WTC11 (cell line): ENCODE data around the gene FAH. TPM values are rescaled to one million over a fixed set of nuclear protein-coding genes. Genes with fewer than 3 reads are reported as not detected.

ENCODE experiments used
- ATAC-seq: fragments of 200-7000 bp; cut with Tn5 transposase; 2 replicates; pipeline ENCODE4 v1.10.0; 2021; ENCODE audit warnings: mild to moderate bottlenecking, moderate library complexity
- CTCF ChIA-PET: fragments of 300-600 bp; sonication (Branson Sonifier 250); formaldehyde crosslinking; loops from one replicate; lab custom pipeline; 2021; ENCODE audit warnings: antibody characterized with exemption; lab: Charles Lee
- POLR2A ChIA-PET: fragments of 350-600 bp; sonication (Branson Sonifier 250); formaldehyde crosslinking; loops from one replicate; lab custom pipeline; 2021; ENCODE audit warnings: antibody characterized with exemption; lab: Charles Lee
- DNase-seq: peaks from one replicate; pipeline ENCODE4 v3.0.0; 2021; ENCODE audit warnings: low spot score
- H3K27ac Mint-ChIP-seq: 2 replicates; pipeline ENCODE4 v1.8.0; 2021; ENCODE audit warnings: mixed read lengths
- H3K27me3 Mint-ChIP-seq: 2 replicates; pipeline ENCODE4 v1.8.0; 2021; ENCODE audit warnings: low read depth, mild to moderate bottlenecking, moderate library complexity, mixed read lengths
- H3K36me3 Mint-ChIP-seq: 2 replicates; pipeline ENCODE4 v1.8.0; 2021; ENCODE audit warnings: mixed read lengths
- H3K4me1 Mint-ChIP-seq: 2 replicates; pipeline ENCODE4 v1.8.0; 2022; ENCODE audit warnings: mixed read lengths
- H3K4me3 Mint-ChIP-seq: 2 replicates; pipeline ENCODE4 v1.8.0; 2021; ENCODE audit warnings: mild to moderate bottlenecking, moderate library complexity, mixed read lengths
- H3K9me3 Mint-ChIP-seq: 2 replicates; pipeline ENCODE4 v1.8.0; 2021; ENCODE audit warnings: mixed read lengths
- ARID4B ChIP-seq: sonication (generic); formaldehyde crosslinking; IDR thresholded peaks from 2 replicates; pipeline ENCODE4 v1.8.0; 2023; ENCODE audit warnings: missing genetic modification reagents, mild to moderate bottlenecking, borderline replicate concordance
- ATF2 ChIP-seq: sonication (generic); formaldehyde crosslinking; IDR thresholded peaks from 2 replicates; pipeline ENCODE4 v1.8.1; 2022; ENCODE audit warnings: low read depth, missing genetic modification reagents, borderline replicate concordance
- ATF3 ChIP-seq: sonication (generic); formaldehyde crosslinking; conservative IDR thresholded peaks from 2 replicates; pipeline ENCODE4 v1.8.1; 2022; ENCODE audit warnings: mild to moderate bottlenecking, missing genetic modification reagents
- CDX4 ChIP-seq: fragments of 250-450 bp; sonication (Bioruptor Pico); IDR thresholded peaks from 2 replicates; pipeline ENCODE4 v1.9.0; 2021; ENCODE audit warnings: moderate library complexity, mild to moderate bottlenecking, inconsistent platforms, borderline replicate concordance
- CREB1 ChIP-seq: sonication (generic); formaldehyde crosslinking; IDR thresholded peaks from 2 replicates; pipeline ENCODE4 v1.8.0; 2023; ENCODE audit warnings: mild to moderate bottlenecking, missing genetic modification reagents
- CREM ChIP-seq: sonication (generic); formaldehyde crosslinking; IDR thresholded peaks from 2 replicates; pipeline ENCODE4 v1.8.1; 2022; ENCODE audit warnings: mild to moderate bottlenecking, missing genetic modification reagents, moderate library complexity
- E2F4 ChIP-seq: sonication (generic); formaldehyde crosslinking; IDR thresholded peaks from 2 replicates; pipeline ENCODE4 v1.8.1; 2022; ENCODE audit warnings: low read depth, mild to moderate bottlenecking, moderate library complexity, missing genetic modification reagents, borderline replicate concordance
- E2F5 ChIP-seq: sonication (generic); formaldehyde crosslinking; IDR thresholded peaks from 2 replicates; pipeline ENCODE4 v1.8.1; 2022; ENCODE audit warnings: mild to moderate bottlenecking, moderate library complexity, missing genetic modification reagents
- ELF4 ChIP-seq: sonication (generic); formaldehyde crosslinking; IDR thresholded peaks from 2 replicates; pipeline ENCODE4 v1.8.1; 2022; ENCODE audit warnings: low read depth, mild to moderate bottlenecking, moderate library complexity, missing genetic modification reagents
- FOXJ3 ChIP-seq: sonication (generic); formaldehyde crosslinking; IDR thresholded peaks from 2 replicates; pipeline ENCODE4 v1.9.0; 2021; ENCODE audit warnings: missing genetic modification reagents, mild to moderate bottlenecking, borderline replicate concordance
- FOXK1 ChIP-seq: sonication (generic); formaldehyde crosslinking; IDR thresholded peaks from 2 replicates; pipeline ENCODE4 v1.8.0; 2022; ENCODE audit warnings: mild to moderate bottlenecking, moderate library complexity, missing genetic modification reagents
- MXD4 ChIP-seq: fragments of 250-450 bp; sonication (Bioruptor Pico); IDR thresholded peaks from 2 replicates; pipeline ENCODE4 v1.8.0; 2021; ENCODE audit warnings: mild to moderate bottlenecking, moderate library complexity, borderline replicate concordance
- NR1H2 ChIP-seq: sonication (generic); formaldehyde crosslinking; IDR thresholded peaks from 2 replicates; pipeline ENCODE4 v1.9.0; 2021; ENCODE audit warnings: mild to moderate bottlenecking, moderate library complexity, missing genetic modification reagents
- RORB ChIP-seq: fragments of 250-450 bp; sonication (Bioruptor Pico); IDR thresholded peaks from 2 replicates; pipeline ENCODE4 v1.9.0; 2021; ENCODE audit warnings: mild to moderate bottlenecking
- SOX15 ChIP-seq: fragments of 250-450 bp; sonication (Bioruptor Pico); IDR thresholded peaks from 2 replicates; pipeline ENCODE4 v1.9.0; 2021; ENCODE audit warnings: mild to moderate bottlenecking
- USF1 ChIP-seq: sonication (generic); formaldehyde crosslinking; IDR thresholded peaks from 2 replicates; pipeline ENCODE4 v1.8.0; 2022; ENCODE audit warnings: mild to moderate bottlenecking, missing genetic modification reagents
- ZNF512 ChIP-seq: sonication (generic); formaldehyde crosslinking; IDR thresholded peaks from 2 replicates; pipeline ENCODE4 v1.8.1; 2022; ENCODE audit warnings: missing genetic modification reagents, borderline replicate concordance
- ZSCAN18 ChIP-seq: fragments of 250-450 bp; sonication (Bioruptor Pico); IDR thresholded peaks from 2 replicates; pipeline ENCODE4 v2.1.2; 2022; ENCODE audit warnings: mild to moderate bottlenecking, moderate library complexity
- total RNA-seq: library from RNA; stranded (reverse); gene quantifications from 3 replicates; pipeline ENCODE4 v1.2.3, GENCODE V29; 2021

Gene FAH
- total RNA-seq, 1 experiment from 2014 or later: 22.8 TPM

- TF ChIP-seq ZNF512 (CRISPR knock-in tag) (no peak), ZSCAN18 (CRISPR knock-in tag) (no peak), ATF3 (no peak), E2F5 (CRISPR knock-in tag) (no peak), USF1 (CRISPR knock-in tag) (no peak), ELF4 (no peak), ATF2 (no peak), NR1H2 (CRISPR knock-in tag) (no peak)
Observed at GRCh38 chr15:80180986-80181385, 28.2 kb downstream of the FAH start (continued).

GRCh38 chr15:80182611-80183261 is 29.9 kb downstream of the FAH start:
- ChIA-PET CTCF (no interaction called here), POLR2A (no interaction called here)
- Mint-ChIP-seq H3K4me1 (no peaks in the 10 kb centered on the region), H3K4me3 (no peak overlapping the region), H3K36me3 (peaks cover 25% of the 10 kb centered on the region), H3K27me3 (no peaks in the 10 kb centered on the region), H3K9me3 (no peaks in the 10 kb centered on the region; the same call in 1 of the 2 replicates), H3K27ac (no peak overlapping the region)
- DNase-seq: no peak
- no peak for ATAC-seq
- TF ChIP-seq E2F4 (CRISPR knock-in tag) (no peak), NR1H2 (CRISPR knock-in tag) (no peak), CREM (CRISPR knock-in tag) (no peak), USF1 (CRISPR knock-in tag) (no peak), FOXK1 (CRISPR knock-in tag) (no peak), CDX4 (CRISPR knock-in tag) (no peak), FOXJ3 (CRISPR knock-in tag) (no peak), CREB1 (CRISPR knock-in tag) (no peak), ATF3 (no peak), RORB (CRISPR knock-in tag) (no peak), ARID4B (CRISPR knock-in tag) (no peak), ZSCAN18 (CRISPR knock-in tag) (no peak), SOX15 (CRISPR knock-in tag) (no peak), MXD4 (CRISPR knock-in tag) (no peak)
